Stimulated activated CD8-positive, alpha-beta memory T cell treated with anti-CD3 and anti-CD28 coated beads, Interleukin-2, amount 100 ng/mL, for 1 hour (primary cell): ENCODE measurements around the gene GFAP.
"Not testable (repeated sequence)": the region's sequence is repeated elsewhere in the genome, so short reads cannot be mapped to it uniquely, and the experiment has no call there.

Experiments used
- DNase-seq, 2 donors: peaks; one replicate each; pipeline ENCODE4 v3.0.0-alpha.2; 2020; ENCODE audit warnings: low read depth in 2 of 2

The GFAP gene

GRCh38 chr17:44915321-44915726 is at the start of gene GFAP:
TSS of gene GFAP (minus strand) at chr17:44915500. CDS start at chr17:44915486, 14 bp downstream.
- DNase-seq: no peak

GRCh38 chr17:44961921-44962350 is 46.6 kb upstream of the GFAP start:
- no peak for DNase-seq

DNA sequence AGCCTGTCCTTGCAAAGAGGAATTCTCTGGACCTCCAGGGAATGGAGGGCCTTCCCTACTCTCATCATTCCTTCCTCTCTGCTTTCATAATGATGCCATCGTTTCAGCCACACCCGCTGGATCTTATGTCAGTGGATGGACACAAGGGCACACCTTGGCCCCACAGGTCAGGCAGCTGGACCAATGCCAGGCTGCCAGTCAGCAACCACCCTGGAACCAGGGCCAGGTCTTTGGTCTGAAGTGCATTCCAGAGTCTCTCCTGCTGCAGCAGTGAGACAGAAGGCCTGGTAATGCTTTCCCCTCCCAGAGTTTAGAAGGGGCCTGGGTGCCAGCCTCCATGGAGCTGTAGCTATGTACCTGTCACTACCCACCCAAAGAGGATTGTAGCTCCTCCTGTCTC is 45.4 kb upstream of the GFAP start:
- no peak for DNase-seq

GRCh38 chr17:44959821-44960531 is 44.7 kb upstream of the GFAP start:
- no peak for DNase-seq

GRCh38 chr17:44956998-44957981 is 42.0 kb upstream of the GFAP start:
- DNase-seq: no peak

GRCh38 chr17:44955674-44956425 is 40.5 kb upstream of the GFAP start:
- DNase-seq: no peak

DNA sequence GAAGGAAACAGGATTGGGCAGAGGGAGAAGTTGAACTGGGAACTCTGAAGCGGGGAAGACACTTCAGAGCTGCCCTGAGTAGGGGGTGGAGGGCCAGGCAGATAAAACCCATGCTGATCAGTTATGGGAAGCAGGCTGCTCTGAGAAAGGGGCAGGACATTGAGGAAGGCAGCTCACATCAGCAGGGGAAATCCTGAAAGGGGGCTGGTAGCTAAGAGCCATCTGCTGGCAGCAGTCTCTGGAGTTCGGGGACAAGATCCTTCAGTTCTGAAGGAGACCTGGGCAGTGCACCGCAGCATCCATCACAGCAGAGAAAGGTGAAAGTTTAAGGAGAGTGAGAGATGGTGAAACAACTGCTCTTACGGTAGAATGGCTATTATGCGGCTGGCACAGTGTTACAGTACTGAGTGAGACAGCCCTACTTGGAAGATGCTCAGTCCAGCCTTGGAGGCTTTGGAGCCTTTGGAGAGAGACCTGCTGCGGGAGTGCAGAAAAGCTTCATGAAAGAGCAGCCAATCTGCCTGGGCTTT is 37.7 kb upstream of the GFAP start:
- no peak for DNase-seq

- DNase-seq: no peak
Observed at GRCh38 chr17:44948315-44948795, 33.1 kb upstream of the GFAP start.

GRCh38 chr17:44947461-44948314 is 32.4 kb upstream of the GFAP start, which contains the start of gene KIF18B:
TSS of gene KIF18B (minus strand) at chr17:44947773. CDS start at chr17:44936344, 11,429 bp downstream.
- peak; percentile 62 to 78 for DNase-seq

GRCh38 chr17:44945652-44946051 is 30.4 kb upstream of the GFAP start:
- DNase-seq: not testable (repeated sequence)

DNA sequence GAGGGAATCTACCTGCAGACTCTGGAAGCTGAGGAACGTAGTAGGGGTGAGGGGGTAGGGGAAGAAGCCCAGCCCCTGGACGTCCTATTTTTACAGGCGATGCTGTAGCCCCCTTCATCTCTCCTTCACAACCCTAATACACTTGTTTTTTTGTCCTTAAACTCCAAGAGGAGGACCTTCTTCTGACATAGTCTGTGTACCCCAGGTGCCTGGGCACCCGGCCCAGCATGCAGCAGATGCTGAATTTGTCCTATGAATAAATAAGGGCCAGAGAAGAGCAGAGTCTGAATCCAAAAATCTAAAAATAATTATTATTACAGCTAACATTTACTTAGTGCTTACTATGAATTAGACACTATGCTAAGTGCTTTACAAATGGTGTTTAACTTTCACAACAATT is 27.2 kb upstream of the GFAP start:
- no peak for DNase-seq

- DNase-seq: no peak
Observed at GRCh38 chr17:44941712-44942331, 26.5 kb upstream of the GFAP start.

DNA sequence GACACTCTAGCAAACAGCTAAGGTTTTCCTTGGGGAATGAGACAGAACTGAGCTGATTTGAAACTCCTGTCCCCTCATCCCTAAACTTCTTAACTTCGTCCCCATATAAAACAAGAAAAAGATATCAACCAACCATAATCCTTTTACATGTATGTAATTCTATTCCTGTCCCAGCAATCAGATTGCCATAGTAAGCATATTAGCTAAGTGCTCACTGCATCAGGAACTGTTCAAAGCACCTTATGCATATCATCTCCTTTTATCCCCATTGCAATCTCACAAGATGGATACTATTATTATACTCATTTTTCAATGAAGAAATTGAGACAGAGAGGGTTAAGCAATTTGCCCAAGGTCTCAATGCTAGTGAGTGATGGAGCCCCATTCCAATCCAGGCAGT is 25.5 kb upstream of the GFAP start:
- no peak for DNase-seq

DNA sequence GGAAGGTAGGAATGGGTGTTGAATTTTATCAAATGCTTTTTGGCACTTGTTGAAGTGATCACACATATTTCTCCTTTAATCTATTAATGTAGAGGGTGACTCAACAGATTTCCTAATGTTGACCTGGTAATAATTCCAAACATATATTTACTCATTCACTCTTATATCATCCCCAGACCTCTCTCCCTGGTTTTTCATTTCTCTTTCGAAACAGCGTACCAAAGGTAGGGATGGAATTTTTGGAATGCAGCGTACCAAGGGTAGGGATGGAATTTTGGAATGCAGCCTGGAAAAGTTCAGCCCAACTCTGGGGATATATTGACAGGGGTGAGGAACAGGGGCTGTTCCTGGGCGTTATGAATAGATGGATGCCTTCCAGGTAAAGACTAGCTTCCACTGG is 25.0 kb upstream of the GFAP start:
- DNase-seq: no peak

- no peak for DNase-seq
Observed at GRCh38 chr17:44935116-44935515, 19.8 kb upstream of the GFAP start.

- DNase-seq: no peak
Observed at GRCh38 chr17:44934745-44935105, 19.4 kb upstream of the GFAP start.

- no peak for DNase-seq
Observed at GRCh38 chr17:44933824-44934744, 18.8 kb upstream of the GFAP start.

DNA sequence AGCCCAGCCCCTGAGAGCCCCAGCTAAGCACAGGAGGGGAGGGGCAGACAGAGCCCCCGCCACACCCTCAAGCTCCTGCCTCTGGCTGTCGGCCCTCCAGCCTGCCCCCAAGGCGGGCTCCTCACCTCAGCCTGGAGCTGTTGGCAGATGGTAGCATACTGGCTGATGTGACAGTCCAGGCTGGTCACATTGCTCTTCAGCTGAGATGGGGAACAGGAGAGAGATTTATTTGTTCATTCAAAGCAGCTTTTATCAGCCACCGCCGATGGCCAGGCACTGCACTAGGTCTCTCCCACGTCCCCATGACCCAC is 17.4 kb upstream of the GFAP start:
- DNase-seq: no peak

- no peak for DNase-seq
Observed at GRCh38 chr17:44932096-44932786, 16.9 kb upstream of the GFAP start.
